GM19467 (cell line): Measurements from ENCODE around the gene IL5RA.

Experiments used
- ATAC-seq: cut with Tn5 transposase; IDR thresholded peaks from one replicate; pipeline ENCODE4 v1.9.1; 2021; ENCODE audit warnings: mild to moderate bottlenecking, moderate library complexity; ENCODE audit not compliant: unreplicated experiment

Gene IL5RA

GRCh38 chr3:3110299-3110630, at the start of gene IL5RA:
Gene IL5RA, minus strand, starts transcription at chr3:3110374. Its CDS starts 5,390 bp downstream, at chr3:3104984.
- ATAC-seq, result no peak

- ATAC-seq, result no peak
Measured at GRCh38 chr3:3157484-3157883, 47.3 kb upstream of the IL5RA start.

DNA sequence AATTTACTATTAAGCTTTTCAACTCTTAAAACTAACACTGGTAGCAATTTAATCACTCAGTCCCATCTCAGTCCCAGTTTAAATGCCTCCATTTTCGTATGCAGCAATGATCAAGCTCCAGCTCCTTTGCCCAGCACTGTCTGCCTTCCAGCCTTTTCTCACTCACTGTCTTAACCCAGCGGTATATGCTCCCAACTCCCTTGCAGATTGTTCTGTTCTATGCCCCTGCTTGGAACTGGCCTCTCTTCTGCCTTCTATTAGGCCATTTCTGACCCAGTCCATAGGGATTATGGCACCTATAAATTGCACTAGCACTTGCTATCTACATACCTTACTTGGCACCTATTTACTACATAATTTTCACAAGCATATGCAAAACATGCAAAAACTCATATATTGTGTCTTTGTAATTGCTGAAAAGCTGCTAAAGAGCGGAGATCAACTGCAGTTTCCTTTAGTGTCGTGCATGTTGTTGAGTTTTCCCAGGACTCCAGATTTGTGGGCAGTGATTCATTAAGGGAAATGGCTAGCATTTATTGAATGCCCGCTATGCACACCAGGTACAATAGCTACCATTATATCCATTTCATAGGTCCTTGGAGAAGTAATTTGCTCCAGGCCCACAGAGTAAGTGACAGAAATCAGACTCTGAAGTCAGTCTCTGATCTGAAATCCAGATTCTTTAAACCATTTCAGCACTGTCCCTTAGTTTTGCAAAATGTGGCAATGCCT, 44.9 kb upstream of the IL5RA start:
- no peak for ATAC-seq

GRCh38 chr3:3151513-3151912, 41.3 kb upstream of the IL5RA start:
- ATAC-seq, result no peak

DNA sequence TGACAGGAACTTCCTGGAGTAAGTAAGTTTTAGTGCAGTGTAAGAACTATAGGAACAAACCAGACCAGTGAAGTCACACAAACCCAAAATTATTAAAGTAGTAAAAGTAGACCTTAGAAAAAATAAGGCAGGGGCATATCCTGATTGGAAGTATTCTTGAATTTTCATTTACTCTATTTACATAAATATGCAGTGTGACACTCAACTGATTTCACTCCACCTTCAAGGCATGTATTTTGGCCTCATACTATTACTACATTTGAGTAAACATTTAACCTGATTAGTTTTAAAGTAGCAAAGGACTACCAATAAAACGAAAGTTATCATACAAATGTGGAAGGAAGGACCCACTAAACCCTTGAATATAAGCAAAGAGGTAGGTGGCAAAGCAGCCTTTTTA, 39.4 kb upstream of the IL5RA start:
- no peak for ATAC-seq

GRCh38 chr3:3145831-3146230, 35.7 kb upstream of the IL5RA start:
- no peak for ATAC-seq

GRCh38 chr3:3141939-3142338, 31.8 kb upstream of the IL5RA start:
- no peak for ATAC-seq

DNA sequence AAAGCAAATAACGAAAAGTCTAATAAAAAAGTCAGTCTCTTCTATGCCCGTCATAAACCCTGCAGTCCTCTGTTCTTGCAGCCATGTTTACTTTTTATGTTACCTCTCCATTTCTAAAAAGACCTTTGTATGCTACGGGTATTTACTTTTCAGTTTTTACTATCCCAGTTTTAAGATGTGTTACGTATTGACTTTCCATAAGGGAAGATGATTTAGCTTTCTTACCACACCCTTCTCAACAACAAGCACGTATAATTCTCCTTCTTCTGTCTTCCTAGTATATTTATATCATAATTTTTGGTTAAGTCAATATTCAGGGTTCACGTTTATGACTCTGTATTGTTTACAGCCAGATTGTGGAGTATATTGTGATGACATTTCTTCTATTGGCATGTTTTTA, 27.4 kb upstream of the IL5RA start:
- ATAC-seq, result no peak

GRCh38 chr3:3134750-3135448, 24.7 kb upstream of the IL5RA start:
- no peak for ATAC-seq

DNA sequence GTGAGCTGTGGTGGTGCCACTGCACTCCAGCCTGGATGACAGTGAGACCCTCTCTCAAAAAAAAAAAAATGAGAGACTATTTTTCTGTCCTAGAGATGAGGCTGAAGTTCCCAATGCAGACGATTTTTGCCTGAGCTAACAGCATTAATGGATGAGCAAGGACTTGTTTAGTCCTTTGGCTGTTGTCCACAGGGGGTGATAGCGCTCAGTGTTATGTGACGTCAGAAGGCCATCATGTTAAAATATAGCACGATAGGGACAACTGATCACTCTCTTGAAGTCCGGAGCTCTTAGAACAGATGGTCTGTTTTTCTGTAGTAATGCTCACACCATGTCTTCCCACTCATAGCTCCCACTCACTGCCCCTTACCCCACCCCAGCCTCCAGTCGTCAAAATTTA, 23.3 kb upstream of the IL5RA start:
- no peak for ATAC-seq

DNA sequence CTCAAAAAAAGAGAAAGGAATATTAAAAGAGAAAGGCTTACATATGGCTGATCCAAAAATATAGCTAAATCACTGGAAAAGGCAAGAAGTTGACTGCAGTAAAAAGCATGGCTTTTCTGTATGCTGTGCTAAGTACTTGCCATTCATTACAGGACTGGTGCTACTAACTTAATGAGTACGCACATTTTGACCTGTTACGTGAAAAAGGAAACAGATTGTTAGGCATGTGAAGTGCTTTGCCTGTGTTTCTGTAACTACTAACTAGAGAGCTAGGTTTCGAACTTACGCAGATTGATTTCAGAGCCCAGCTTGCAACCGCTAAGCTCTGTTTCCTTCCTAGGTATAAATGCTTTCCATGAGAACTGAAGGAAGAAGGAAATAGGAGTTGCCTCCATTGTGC, 19.4 kb upstream of the IL5RA start:
- no peak for ATAC-seq

DNA sequence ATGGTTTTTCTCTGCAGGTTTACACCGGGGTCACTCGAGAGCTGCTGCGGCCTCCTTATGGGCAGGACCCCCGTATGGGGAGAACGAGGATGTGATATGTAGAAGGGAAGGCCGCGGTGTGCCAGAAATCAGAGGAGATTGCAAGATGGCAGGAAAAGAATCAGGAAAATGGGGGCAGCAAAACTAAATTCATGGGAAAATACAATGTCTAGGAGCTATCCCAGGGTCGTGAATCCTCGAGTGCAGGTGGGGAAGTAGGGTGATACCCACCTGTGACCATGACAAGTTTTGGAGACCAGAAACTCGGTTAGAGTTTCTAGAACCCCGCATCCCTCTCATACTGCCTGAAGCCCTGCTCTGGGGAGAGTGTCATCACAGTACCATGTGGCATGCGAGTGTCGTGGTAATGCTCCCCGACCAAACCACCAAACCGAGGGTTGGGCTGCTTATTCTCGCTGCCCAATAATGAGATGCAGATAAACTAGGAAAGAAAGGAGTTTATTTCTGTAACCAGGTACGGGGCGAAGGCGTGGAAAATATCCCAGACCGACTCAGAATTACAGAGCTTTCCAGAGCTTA, 17.3 kb upstream of the IL5RA start:
- no peak for ATAC-seq

- peak; percentile 97 for ATAC-seq
Measured at GRCh38 chr3:3126477-3127431, 16.6 kb upstream of the IL5RA start, which contains the start of gene TRNT1. Gene TRNT1, plus strand, starts transcription at chr3:3126940. Its CDS starts 2,101 bp downstream, at chr3:3129041.

- ATAC-seq, result no peak
Measured at GRCh38 chr3:3125977-3126376, 15.8 kb upstream of the IL5RA start.

- no peak for ATAC-seq
Measured at GRCh38 chr3:3119393-3119851, 9.2 kb upstream of the IL5RA start.

- ATAC-seq, result no peak
Measured at GRCh38 chr3:3117651-3118050, 7.5 kb upstream of the IL5RA start.

- no peak for ATAC-seq
Measured at GRCh38 chr3:3113042-3113709, 3.0 kb upstream of the IL5RA start.

DNA sequence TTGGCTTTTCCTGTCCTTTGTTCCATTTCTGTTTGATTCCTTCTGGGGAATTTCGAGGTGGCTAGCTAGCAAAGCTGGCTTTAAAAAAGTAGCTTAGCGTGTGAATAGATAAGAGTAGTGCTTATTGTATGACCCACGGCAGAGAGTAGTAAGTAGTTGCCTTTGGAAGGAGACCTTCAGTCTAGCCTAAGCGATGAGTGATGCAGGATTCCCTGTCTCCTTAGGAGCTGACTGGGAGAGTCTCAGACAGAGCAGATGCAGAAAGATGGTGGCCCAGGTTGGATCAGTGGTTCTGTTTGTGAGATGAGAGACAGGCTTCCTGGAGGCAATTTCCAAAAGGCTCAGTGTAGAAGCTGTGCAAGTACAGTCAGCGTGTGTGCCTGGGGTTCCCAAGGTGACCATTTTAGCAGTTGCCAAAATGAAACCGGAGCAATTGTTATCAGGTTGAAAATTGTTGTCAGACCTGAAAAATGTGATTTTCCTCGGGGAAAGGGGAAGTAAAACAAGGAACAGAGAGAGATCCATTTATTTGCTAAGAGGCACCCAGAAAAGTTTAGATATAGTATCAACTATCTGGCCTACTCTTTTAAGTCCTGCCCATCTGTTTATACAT, 681 bp upstream of the IL5RA start:
- ATAC-seq, result no peak

DNA sequence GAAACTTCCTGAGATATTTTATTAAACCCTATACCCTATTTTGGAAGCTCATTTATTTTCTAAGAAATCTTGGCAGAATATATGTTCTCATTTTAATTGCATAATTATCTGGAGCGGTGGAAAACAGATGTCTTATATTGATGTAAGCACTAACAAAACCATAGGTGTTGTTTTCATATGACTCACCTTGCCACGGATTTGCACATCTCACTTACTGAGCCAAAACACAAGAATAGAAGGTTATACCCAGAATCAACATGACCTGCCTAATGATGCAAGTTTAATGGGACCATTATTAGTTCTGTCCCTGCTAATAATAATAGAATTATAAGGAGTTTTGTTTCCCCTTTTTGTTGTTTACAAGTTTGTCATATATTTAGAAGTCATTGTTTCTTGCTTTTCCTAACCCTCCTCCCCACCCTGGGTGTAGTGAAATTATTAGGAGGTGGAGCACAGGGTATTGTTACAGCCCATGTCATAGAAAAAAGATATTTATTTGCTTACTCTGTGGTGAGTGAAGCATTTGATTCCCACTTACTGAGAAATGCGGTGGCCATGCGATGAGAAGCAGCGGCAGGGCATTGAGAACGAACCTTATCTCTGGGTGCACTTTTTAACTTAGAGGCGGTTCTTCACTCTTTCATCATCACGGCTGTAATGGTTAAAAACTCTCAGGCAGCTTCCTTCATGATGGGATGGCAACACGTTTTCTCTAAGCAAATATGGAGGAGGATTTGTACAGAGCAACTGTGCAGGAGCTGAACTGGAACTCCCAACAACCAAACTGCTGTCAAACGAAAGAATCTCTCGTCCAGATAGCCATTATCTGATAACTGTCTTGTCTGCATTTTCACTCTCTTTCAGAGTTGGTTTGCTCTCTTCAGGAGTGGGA, 521 bp downstream of the IL5RA start:
- ATAC-seq, result peak; percentile 49
